Activated T-cell treated with anti-CD3 and anti-CD28 coated beads for 24 hours (primary cell): ENCODE results near the gene EPC1.
"Not testable (repeated sequence)": the region's sequence is repeated elsewhere in the genome, so short reads cannot be mapped to it uniquely, and the experiment has no call there.

Source experiments
- DNase-seq: peaks from one replicate; pipeline ENCODE4 v3.0.0-alpha.2; 2020; ENCODE audit warnings: low read depth

The EPC1 gene

GRCh38 chr10:32372000-32372875, 25.3 kb upstream of the EPC1 start:
- no peak for DNase-seq

GRCh38 chr10:32371101-32371500, 24.1 kb upstream of the EPC1 start:
- no peak for DNase-seq

- DNase-seq = peak; percentile 66
Observed at GRCh38 chr10:32367793-32368453, 21.0 kb upstream of the EPC1 start.

DNA sequence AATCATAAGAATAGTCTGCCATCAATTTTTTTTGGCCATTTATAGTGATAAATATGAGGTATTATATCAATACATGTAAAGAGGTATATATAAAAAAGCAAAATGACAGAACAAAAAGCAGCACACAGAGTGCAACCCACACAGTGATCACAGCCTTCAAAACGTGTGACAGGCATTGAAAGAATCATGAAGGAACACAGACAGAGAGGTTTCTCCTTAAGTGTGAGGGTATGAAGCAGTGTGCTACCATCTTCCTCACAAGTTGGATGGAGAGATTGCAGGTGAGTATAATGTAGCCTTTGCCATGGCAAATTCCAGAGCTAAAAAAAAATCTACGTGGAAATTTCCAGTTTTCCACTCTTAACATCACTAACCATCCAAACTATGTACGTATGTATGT, 19.6 kb upstream of the EPC1 start:
- DNase-seq = no peak

DNA sequence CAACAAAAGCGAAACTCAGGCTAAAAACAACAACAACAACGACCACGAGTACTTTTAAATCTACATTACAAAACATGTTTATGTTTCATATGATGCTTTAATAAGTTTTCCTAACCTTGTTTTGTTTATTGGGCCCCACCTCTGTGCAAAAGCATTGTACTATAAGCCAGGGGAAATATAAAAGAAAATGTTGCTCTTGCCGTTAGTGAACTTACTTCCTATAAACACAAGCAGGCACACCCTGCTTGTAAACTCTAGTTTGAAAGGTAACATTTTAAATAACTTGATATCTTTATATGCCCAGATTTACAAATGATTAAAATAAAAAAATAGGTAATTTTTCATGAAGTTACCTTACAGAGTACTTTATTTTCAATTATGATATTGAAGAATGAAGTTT, 19.2 kb upstream of the EPC1 start:
- no peak for DNase-seq

DNA sequence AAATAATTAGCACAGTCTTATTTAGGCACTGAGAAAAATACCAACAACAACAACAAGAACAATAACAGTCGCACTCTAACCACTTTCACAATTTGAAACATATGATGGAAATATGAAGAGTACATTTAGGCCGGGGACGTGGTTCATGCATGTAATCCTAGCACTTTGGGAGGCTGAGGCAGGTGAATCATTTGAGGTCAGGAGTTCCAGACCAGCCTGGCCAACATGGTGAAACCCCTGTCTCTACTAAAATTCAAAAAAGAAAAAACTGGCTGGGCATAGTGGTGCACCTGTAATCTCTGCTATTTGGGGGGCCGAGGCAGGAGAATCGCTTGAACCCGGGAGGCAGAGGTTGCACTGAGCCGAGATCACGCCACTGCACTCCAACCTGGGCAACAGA, 18.4 kb upstream of the EPC1 start:
- not testable (repeated sequence) for DNase-seq

DNA sequence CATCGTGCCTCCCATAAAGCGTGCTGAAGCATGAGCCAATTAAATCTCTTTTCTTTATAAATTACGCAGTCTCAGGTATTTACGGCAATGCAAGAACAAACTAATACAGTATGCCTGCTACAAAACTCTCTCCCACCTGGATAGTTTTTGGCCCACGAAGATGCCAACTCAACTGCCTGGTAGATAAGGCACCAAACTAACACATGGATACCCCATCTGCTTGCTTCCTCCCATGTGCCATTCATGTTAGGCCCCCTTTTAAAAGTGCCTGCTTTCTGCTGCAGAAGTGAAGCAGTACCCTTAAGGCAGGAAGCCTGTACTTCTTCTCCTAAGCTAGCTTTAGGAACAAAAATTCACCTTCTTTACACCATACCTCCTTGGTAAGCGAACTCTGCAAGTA, 15.6 kb upstream of the EPC1 start:
- no peak for DNase-seq

DNA sequence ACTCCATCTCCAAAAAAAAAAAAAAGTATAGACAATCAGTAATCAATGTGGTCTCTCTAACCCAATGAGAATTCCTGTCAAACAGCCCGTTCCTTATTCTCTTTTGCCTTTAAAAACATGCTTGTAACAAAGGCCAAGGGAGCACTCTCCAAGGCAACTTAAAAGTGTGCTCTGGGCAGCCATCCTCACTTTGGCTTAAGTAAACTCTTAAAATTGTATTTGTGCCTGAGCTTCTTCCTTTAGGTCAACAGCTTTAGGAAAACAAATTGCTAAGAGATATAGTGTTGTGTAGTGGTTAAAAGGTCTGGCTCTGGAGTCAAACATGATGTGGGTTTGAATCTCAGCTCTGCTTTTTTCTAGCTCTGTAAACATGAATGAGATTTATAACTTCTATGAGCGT, 13.9 kb upstream of the EPC1 start:
- no peak for DNase-seq

GRCh38 chr10:32360241-32360640, 13.3 kb upstream of the EPC1 start:
- no peak for DNase-seq

- no peak for DNase-seq
Observed at GRCh38 chr10:32357056-32357735, 10.2 kb upstream of the EPC1 start.

- not testable (repeated sequence) for DNase-seq
Observed at GRCh38 chr10:32354690-32355089, 7.7 kb upstream of the EPC1 start.

- no peak for DNase-seq
Observed at GRCh38 chr10:32350811-32351350, 3.9 kb upstream of the EPC1 start.

- DNase-seq = no peak
Observed at GRCh38 chr10:32349968-32350738, 3.2 kb upstream of the EPC1 start.

DNA sequence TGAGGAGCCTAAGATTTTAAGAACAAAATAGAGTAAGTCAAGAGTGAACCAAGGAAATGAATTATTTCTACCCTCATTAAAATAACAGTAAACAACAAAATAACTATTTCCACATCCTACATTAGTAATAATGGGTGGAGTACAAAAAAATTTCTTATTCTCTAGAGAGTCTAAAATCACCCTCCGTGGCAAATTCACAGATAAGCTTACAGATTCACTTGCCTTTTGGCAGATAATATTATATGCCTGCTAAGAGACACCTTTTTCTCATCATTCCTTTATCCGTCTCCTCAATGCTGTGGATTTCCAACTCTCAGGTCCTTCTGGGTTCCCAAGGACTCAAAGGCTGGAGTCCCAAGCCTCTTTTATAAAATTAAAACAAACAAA, 2.2 kb upstream of the EPC1 start:
- no peak for DNase-seq

GRCh38 chr10:32348297-32349198, 1.6 kb upstream of the EPC1 start:
- no peak for DNase-seq

DNA sequence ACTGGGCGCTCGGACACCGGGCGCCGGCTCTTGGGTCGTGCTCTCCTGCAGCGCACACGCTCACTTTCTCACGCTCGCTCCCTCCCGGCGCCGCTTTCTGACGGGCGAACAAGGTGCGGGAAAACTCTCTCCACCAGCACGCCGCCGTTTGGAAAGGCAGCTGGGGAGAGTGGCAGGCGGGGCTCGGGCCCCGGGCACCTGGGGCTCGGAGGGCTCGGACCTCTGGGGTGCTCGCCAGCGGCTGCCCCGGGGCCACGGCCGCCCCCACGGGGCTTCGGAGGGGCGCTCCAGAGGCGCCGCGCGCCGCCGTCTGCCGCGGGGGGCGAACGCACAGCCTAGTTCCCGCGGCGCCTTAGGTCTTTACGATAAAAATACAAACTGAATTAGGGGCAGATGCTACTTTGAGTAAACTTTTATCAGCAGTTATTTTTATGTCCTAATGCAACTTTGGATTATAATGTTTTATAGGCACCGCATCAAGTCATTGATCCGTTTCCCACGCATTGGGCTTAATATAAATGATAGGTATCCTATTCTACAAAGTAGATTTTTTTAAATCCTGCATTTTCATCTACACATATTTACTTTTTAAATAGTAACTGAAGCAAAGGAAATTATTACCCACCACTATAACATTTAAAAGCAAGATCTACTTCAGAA, 535 bp upstream of the EPC1 start:
- DNase-seq = no peak

DNA sequence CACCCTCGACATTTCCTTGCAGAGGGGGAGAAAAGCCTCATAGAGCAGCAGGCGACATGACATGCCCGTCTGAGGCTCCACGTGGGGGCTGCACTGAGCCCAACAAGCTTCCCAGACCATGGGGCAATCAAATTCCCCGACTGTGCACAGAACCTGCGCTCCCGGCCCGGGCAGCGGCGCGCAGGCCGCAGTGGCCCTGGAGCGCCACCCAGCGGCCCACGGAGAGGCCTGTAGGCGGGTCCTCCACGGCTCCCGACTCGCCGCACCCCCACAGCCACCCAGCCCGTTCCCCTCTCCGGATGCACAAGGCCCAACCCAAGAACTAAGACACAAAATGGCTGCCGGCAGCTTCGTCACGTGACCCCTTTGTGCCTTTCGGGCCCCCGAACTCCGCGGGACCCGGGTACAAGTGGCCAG, 816 bp downstream of the EPC1 start:
- DNase-seq = peak; percentile 95

GRCh38 chr10:32341596-32341995, 5.4 kb downstream of the EPC1 start:
- DNase-seq = no peak

- DNase-seq = no peak
Observed at GRCh38 chr10:32340596-32341180, 6.3 kb downstream of the EPC1 start.

GRCh38 chr10:32338262-32338661, 8.7 kb downstream of the EPC1 start:
- no peak for DNase-seq
